ENCODE results near the gene SOBP. TPM values are rescaled to one million over a fixed set of nuclear protein-coding genes. Genes with fewer than 3 reads are reported as not detected.

SOBP gene
- total RNA-seq, 1 donor from 2014 or later = 5.4 TPM

GRCh38 chr6:107663308-107663707 is 173.4 kb downstream of the SOBP start:
- Histone ChIP-seq H3K4me1 (no peaks in the 10 kb centered on the region), H3K36me3 (peaks cover 0 to 3% of the 10 kb centered on the region in 2 donors), H3K4me3 (no peak overlapping the region), H3K27me3 (no peaks in the 10 kb centered on the region), H3K27ac (no peak overlapping the region), H3K9me3 (no peaks in the 10 kb centered on the region)
- intact Hi-C loops (cut with DNase I) = no loop called here
- no peak for DNase-seq (ENCODE audit: low spot score in 2 of 2)
- TF ChIP-seq CTCF (IDR thresholded peaks at IDR 0.05) = no peak

GRCh38 chr6:107665382-107665781 is 175.5 kb downstream of the SOBP start:
- DNase-seq (ENCODE audit: low spot score in 2 of 2) = no peak
- H3K27ac ChIP-seq = no peak overlapping the region
- no peaks in the 10 kb centered on the region for H3K4me1 ChIP-seq
- no peaks in the 10 kb centered on the region for H3K27me3 ChIP-seq
- H3K36me3 ChIP-seq = no peaks in the 10 kb centered on the region
- no peak overlapping the region for H3K4me3 ChIP-seq
- intact Hi-C loops (cut with DNase I) = no loop called here
- TF ChIP-seq CTCF (IDR thresholded peaks at IDR 0.05) = no peak
- H3K9me3 ChIP-seq = no peaks in the 10 kb centered on the region

GRCh38 chr6:107666084-107666980 is 176.4 kb downstream of the SOBP start:
- no peaks in the 10 kb centered on the region for H3K27me3 ChIP-seq
- H3K36me3 ChIP-seq = no peaks in the 10 kb centered on the region
- TF ChIP-seq CTCF (IDR thresholded peaks at IDR 0.05) = no peak
- no peak overlapping the region for H3K4me3 ChIP-seq
- intact Hi-C loops (cut with DNase I) = no loop called here
- no peak overlapping the region for H3K27ac ChIP-seq
- H3K9me3 ChIP-seq = no peaks in the 10 kb centered on the region
- DNase-seq (ENCODE audit: low spot score in 2 of 2) = no peak
- no peaks in the 10 kb centered on the region for H3K4me1 ChIP-seq

- no peak overlapping the region for H3K4me3 ChIP-seq
- TF ChIP-seq CTCF (IDR thresholded peaks at IDR 0.05) = no peak
- H3K27ac ChIP-seq = no peak overlapping the region
- H3K4me1 ChIP-seq = no peaks in the 10 kb centered on the region
- intact Hi-C loops (cut with DNase I) = no loop called here
- H3K27me3 ChIP-seq = no peaks in the 10 kb centered on the region
- no peak for DNase-seq (ENCODE audit: low spot score in 2 of 2)
- no peaks in the 10 kb centered on the region for H3K36me3 ChIP-seq
- H3K9me3 ChIP-seq = no peaks in the 10 kb centered on the region
Observed at GRCh38 chr6:107666981-107667601, 177.2 kb downstream of the SOBP start.

- DNase-seq (ENCODE audit: low spot score in 2 of 2) = no peak
- no peaks in the 10 kb centered on the region for H3K27me3 ChIP-seq
- intact Hi-C loops (cut with DNase I) = no loop called here
- no peaks in the 10 kb centered on the region for H3K36me3 ChIP-seq
- H3K9me3 ChIP-seq = no peaks in the 10 kb centered on the region
- TF ChIP-seq CTCF (IDR thresholded peaks at IDR 0.05) = no peak
- no peaks in the 10 kb centered on the region for H3K4me1 ChIP-seq
- no peak overlapping the region for H3K27ac ChIP-seq
- no peak overlapping the region for H3K4me3 ChIP-seq
Observed at GRCh38 chr6:107667790-107668189, 177.9 kb downstream of the SOBP start.

Measured in ascending aorta (tissue), 2 donors.